HG03520 (cell line): Measurements from ENCODE around the gene ZNF827.
A peak's percentile ranks its signal among the peaks of the same experiment; 100 is the strongest.

Experiments
- ATAC-seq: cut with Tn5 transposase; IDR thresholded peaks from one replicate; pipeline ENCODE4 v1.9.1; 2021; ENCODE audit warnings: mild to moderate bottlenecking, moderate library complexity; ENCODE audit not compliant: unreplicated experiment

Gene ZNF827

GRCh38 chr4:145804116-145804515 lies 134.5 kb downstream of the ZNF827 start:
- ATAC-seq: no peak

GRCh38 chr4:145799223-145799622 lies 139.4 kb downstream of the ZNF827 start:
- ATAC-seq: no peak

- ATAC-seq: no peak
Observed at GRCh38 chr4:145797278-145797677, 141.3 kb downstream of the ZNF827 start.

- ATAC-seq: no peak
Observed at GRCh38 chr4:145796346-145796745, 142.3 kb downstream of the ZNF827 start.

- no peak for ATAC-seq
Observed at GRCh38 chr4:145795521-145795920, 143.1 kb downstream of the ZNF827 start.

- no peak for ATAC-seq
Observed at GRCh38 chr4:145792429-145792828, 146.2 kb downstream of the ZNF827 start.

GRCh38 chr4:145791988-145792387 lies 146.6 kb downstream of the ZNF827 start:
- no peak for ATAC-seq

- ATAC-seq: no peak
Observed at GRCh38 chr4:145788755-145789154, 149.9 kb downstream of the ZNF827 start.

GRCh38 chr4:145786830-145787229 lies 151.8 kb downstream of the ZNF827 start:
- no peak for ATAC-seq

GRCh38 chr4:145786261-145786660 lies 152.4 kb downstream of the ZNF827 start:
- ATAC-seq: no peak

GRCh38 chr4:145785391-145786008 lies 153.1 kb downstream of the ZNF827 start:
- no peak for ATAC-seq

- no peak for ATAC-seq
Observed at GRCh38 chr4:145784036-145784435, 154.6 kb downstream of the ZNF827 start.

GRCh38 chr4:145782756-145783155 lies 155.9 kb downstream of the ZNF827 start:
- ATAC-seq: no peak

GRCh38 chr4:145781351-145781750 lies 157.3 kb downstream of the ZNF827 start:
- no peak for ATAC-seq

- no peak for ATAC-seq
Observed at GRCh38 chr4:145779319-145779801, 159.3 kb downstream of the ZNF827 start.

GRCh38 chr4:145776208-145776607 lies 162.4 kb downstream of the ZNF827 start:
- ATAC-seq: no peak

GRCh38 chr4:145775406-145775805 lies 163.2 kb downstream of the ZNF827 start:
- no peak for ATAC-seq

GRCh38 chr4:145774473-145774872 lies 164.2 kb downstream of the ZNF827 start:
- ATAC-seq: no peak

- ATAC-seq: peak; percentile 90
Observed at GRCh38 chr4:145773581-145774234, 164.9 kb downstream of the ZNF827 start.

GRCh38 chr4:145772347-145772746 lies 166.3 kb downstream of the ZNF827 start:
- ATAC-seq: no peak

GRCh38 chr4:145770124-145770523 lies 168.5 kb downstream of the ZNF827 start:
- ATAC-seq: no peak

- ATAC-seq: no peak
Observed at GRCh38 chr4:145769450-145770037, 169.1 kb downstream of the ZNF827 start.
